Activated naive CD4-positive, alpha-beta T cell treated with anti-CD3 and anti-CD28 coated beads, Interleukin-2, amount 50 U/mL, for 72 hours (primary cell): ENCODE data around the gene SMIM34. TPM values are rescaled to one million over a fixed set of nuclear protein-coding genes. Genes with fewer than 3 reads are reported as not detected.
A peak's percentile ranks its signal among the peaks of the same experiment; 100 is the strongest.
"Not testable (repeated sequence)": the region's sequence is repeated elsewhere in the genome, so short reads cannot be mapped to it uniquely, and the experiment has no call there.

Source experiments
- ATAC-seq, 2 donors: fragments of 150-1000 bp; cut with Tn5 transposase; 2 replicates each; pipeline ENCODE4 v1.10.0; 2021; ENCODE audit warnings: mild to moderate bottlenecking in 2 of 2, moderate library complexity in 2 of 2
- DNase-seq, 2 donors: peaks; one replicate each; pipeline ENCODE4 v3.0.0; 2021 to 2022; ENCODE audit warnings: low spot score in 2 of 2
- H3K27ac Mint-ChIP-seq, 2 donors: one replicate each; pipeline ENCODE4 v1.8.0; 2022; ENCODE audit warnings: mild to moderate bottlenecking in 2 of 2, mixed read lengths in 2 of 2
- H3K36me3 Mint-ChIP-seq, 2 donors: one replicate each; pipeline ENCODE4 v1.8.0; 2022; ENCODE audit warnings: mixed read lengths in 2 of 2
- H3K9me3 Mint-ChIP-seq, 2 donors: one replicate each; pipeline ENCODE4 v1.8.0; 2022; ENCODE audit warnings: mixed read lengths in 2 of 2
- total RNA-seq, 2 donors: library from RNA; stranded (reverse); gene quantifications; one replicate each; pipeline ENCODE4 v1.2.3, GENCODE V29; 2022

Gene SMIM34
- total RNA-seq: not detected

- H3K9me3 Mint-ChIP-seq, H3K36me3 Mint-ChIP-seq, DNase-seq, ATAC-seq, H3K27ac Mint-ChIP-seq: not testable (repeated sequence)
Measured at GRCh38 chr21:34423805-34424204, at the start of gene SMIM34. SMIM34 (minus strand) TSS chr21:34423951; CDS start chr21:34423839, 112 bp downstream.

GRCh38 chr21:34467333-34467732 is 43.6 kb upstream of the SMIM34 start:
- not testable (repeated sequence) for ATAC-seq, H3K9me3 Mint-ChIP-seq

GRCh38 chr21:34459426-34459825 is 35.7 kb upstream of the SMIM34 start:
- H3K27ac Mint-ChIP-seq, H3K36me3 Mint-ChIP-seq, ATAC-seq, DNase-seq, H3K9me3 Mint-ChIP-seq: not testable (repeated sequence)

More at GRCh38 chr21:34467333-34467732, 43.6 kb upstream of the SMIM34 start:
- not testable (repeated sequence) for H3K36me3 Mint-ChIP-seq, DNase-seq, H3K27ac Mint-ChIP-seq

GRCh38 chr21:34458266-34458665 is 34.5 kb upstream of the SMIM34 start:
- DNase-seq, ATAC-seq, H3K36me3 Mint-ChIP-seq: not testable (repeated sequence)

GRCh38 chr21:34456180-34456579 is 32.4 kb upstream of the SMIM34 start:
- not testable (repeated sequence) for DNase-seq, H3K27ac Mint-ChIP-seq, ATAC-seq, H3K9me3 Mint-ChIP-seq, H3K36me3 Mint-ChIP-seq

More at GRCh38 chr21:34458266-34458665, 34.5 kb upstream of the SMIM34 start:
- H3K27ac Mint-ChIP-seq, H3K9me3 Mint-ChIP-seq: not testable (repeated sequence)

- DNase-seq, H3K36me3 Mint-ChIP-seq, H3K27ac Mint-ChIP-seq, ATAC-seq, H3K9me3 Mint-ChIP-seq: not testable (repeated sequence)
Measured at GRCh38 chr21:34455628-34456027, 31.9 kb upstream of the SMIM34 start.

GRCh38 chr21:34447018-34447417 is 23.3 kb upstream of the SMIM34 start:
- not testable (repeated sequence) for H3K27ac Mint-ChIP-seq, DNase-seq, ATAC-seq, H3K9me3 Mint-ChIP-seq, H3K36me3 Mint-ChIP-seq

- H3K36me3 Mint-ChIP-seq, H3K9me3 Mint-ChIP-seq, DNase-seq, H3K27ac Mint-ChIP-seq: not testable (repeated sequence)
- ATAC-seq: peak; percentile 55 to 65
Measured at GRCh38 chr21:34443486-34443885, 19.7 kb upstream of the SMIM34 start.

GRCh38 chr21:34429710-34430109 is 6.0 kb upstream of the SMIM34 start:
- DNase-seq, H3K27ac Mint-ChIP-seq, H3K36me3 Mint-ChIP-seq, H3K9me3 Mint-ChIP-seq, ATAC-seq: not testable (repeated sequence)

GRCh38 chr21:34428441-34428840 is 4.7 kb upstream of the SMIM34 start:
- not testable (repeated sequence) for H3K36me3 Mint-ChIP-seq, H3K27ac Mint-ChIP-seq, H3K9me3 Mint-ChIP-seq, DNase-seq, ATAC-seq

GRCh38 chr21:34427339-34427738 is 3.6 kb upstream of the SMIM34 start:
- not testable (repeated sequence) for H3K36me3 Mint-ChIP-seq, H3K9me3 Mint-ChIP-seq, H3K27ac Mint-ChIP-seq, ATAC-seq, DNase-seq

GRCh38 chr21:34417448-34418077 is 6.2 kb downstream of the SMIM34 start:
- not testable (repeated sequence) for DNase-seq, H3K27ac Mint-ChIP-seq, H3K9me3 Mint-ChIP-seq, H3K36me3 Mint-ChIP-seq
- peak; percentile 90 to 93 for ATAC-seq

GRCh38 chr21:34407294-34407693 is 16.5 kb downstream of the SMIM34 start:
- not testable (repeated sequence) for H3K9me3 Mint-ChIP-seq, DNase-seq, H3K36me3 Mint-ChIP-seq, ATAC-seq, H3K27ac Mint-ChIP-seq

- H3K36me3 Mint-ChIP-seq, H3K9me3 Mint-ChIP-seq, H3K27ac Mint-ChIP-seq, DNase-seq, ATAC-seq: not testable (repeated sequence)
Measured at GRCh38 chr21:34406676-34407075, 17.1 kb downstream of the SMIM34 start.

GRCh38 chr21:34406102-34406501 is 17.6 kb downstream of the SMIM34 start:
- not testable (repeated sequence) for H3K9me3 Mint-ChIP-seq, H3K36me3 Mint-ChIP-seq, H3K27ac Mint-ChIP-seq, DNase-seq
- ATAC-seq: peak; percentile 52 to 73

GRCh38 chr21:34405686-34406085 is 18.1 kb downstream of the SMIM34 start:
- not testable (repeated sequence) for DNase-seq, H3K9me3 Mint-ChIP-seq, H3K27ac Mint-ChIP-seq, H3K36me3 Mint-ChIP-seq, ATAC-seq

GRCh38 chr21:34404742-34405141 is 19.0 kb downstream of the SMIM34 start:
- not testable (repeated sequence) for H3K27ac Mint-ChIP-seq, ATAC-seq, DNase-seq, H3K36me3 Mint-ChIP-seq, H3K9me3 Mint-ChIP-seq

- peak; percentile 46 to 63 for ATAC-seq
- DNase-seq, H3K9me3 Mint-ChIP-seq, H3K27ac Mint-ChIP-seq, H3K36me3 Mint-ChIP-seq: not testable (repeated sequence)
Measured at GRCh38 chr21:34400522-34400921, 23.2 kb downstream of the SMIM34 start.
